ENCODE measurements around the gene RPS25.
"Not testable (repeated sequence)": the region's sequence is repeated elsewhere in the genome, so short reads cannot be mapped to it uniquely, and the experiment has no call there.

The RPS25 gene

DNA sequence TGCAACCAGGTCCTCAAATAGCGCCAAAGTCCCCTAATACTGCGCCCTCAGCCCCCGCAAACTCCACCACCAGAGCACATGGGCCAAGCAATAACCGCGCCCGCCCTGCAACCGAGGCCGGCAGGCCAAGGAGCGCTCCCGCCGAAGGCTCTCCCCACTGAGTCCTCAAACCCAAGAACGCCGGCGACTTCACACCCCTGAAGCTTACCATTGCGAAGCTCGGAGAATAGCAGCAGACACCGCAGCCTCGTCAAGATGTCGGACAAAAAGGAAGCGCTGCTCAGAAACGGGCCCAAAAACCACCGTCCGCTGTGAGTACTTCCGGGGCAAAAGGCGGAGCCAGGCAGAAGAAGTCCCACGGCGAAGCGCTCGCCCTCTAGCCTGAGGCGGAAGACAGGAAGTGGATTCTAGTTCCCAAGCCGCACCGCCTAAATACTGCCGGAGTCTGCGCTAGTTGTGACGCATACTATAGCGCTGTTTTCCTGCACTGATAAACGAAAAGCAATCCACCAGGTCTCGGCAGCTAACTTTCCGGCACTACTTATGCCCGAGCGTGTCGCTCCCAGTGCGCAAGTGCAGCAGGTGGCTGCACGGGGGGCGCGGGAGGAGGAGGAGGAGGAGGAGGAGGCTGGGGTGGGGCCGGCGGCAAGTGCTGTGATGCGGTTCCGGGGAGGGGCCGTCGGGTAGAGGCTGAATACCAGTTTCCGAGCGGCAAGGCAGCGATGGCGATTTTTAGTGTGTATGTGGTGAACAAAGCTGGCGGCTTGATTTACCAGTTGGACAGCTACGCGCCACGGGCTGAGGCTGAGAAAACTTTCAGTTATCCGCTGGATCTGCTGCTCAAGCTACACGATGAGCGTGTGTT, at the start of gene RPS25, which contains the start of gene TRAPPC4:
Gene RPS25, minus strand, starts transcription at position 270 of the 865 bp plus-strand sequence. Its CDS starts 59 bp downstream, at position 211.
Gene TRAPPC4, plus strand, starts transcription at position 693 of the 865 bp plus-strand sequence. Its CDS starts 30 bp downstream, at position 723.
- DNase-seq (ENCODE audit: low read depth in 2 of 2), result peak; percentile 96
- TF ChIP-seq, protein P1, sequence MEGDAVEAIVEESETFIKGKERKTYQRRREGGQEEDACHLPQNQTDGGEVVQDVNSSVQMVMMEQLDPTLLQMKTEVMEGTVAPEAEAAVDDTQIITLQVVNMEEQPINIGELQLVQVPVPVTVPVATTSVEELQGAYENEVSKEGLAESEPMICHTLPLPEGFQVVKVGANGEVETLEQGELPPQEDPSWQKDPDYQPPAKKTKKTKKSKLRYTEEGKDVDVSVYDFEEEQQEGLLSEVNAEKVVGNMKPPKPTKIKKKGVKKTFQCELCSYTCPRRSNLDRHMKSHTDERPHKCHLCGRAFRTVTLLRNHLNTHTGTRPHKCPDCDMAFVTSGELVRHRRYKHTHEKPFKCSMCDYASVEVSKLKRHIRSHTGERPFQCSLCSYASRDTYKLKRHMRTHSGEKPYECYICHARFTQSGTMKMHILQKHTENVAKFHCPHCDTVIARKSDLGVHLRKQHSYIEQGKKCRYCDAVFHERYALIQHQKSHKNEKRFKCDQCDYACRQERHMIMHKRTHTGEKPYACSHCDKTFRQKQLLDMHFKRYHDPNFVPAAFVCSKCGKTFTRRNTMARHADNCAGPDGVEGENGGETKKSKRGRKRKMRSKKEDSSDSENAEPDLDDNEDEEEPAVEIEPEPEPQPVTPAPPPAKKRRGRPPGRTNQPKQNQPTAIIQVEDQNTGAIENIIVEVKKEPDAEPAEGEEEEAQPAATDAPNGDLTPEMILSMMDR (IDR thresholded peaks at IDR 0.05; ENCODE audit: low read depth, low read length), result no peak
- H3K4me3 ChIP-seq (replicated peaks in 1 of 2; ENCODE audit: low read depth in 2 of 2, low read length in 2 of 2), result peak within 1 kb of the TSS; percentile 94 to 97

GRCh38 chr11:119067371-119068222, 49.5 kb upstream of the RPS25 start, which contains the start of gene VPS11:
Gene VPS11 (plus strand): TSS chr11:119067818. CDS start chr11:119067824, 6 bp downstream.
- TF ChIP-seq, protein P1 (IDR thresholded peaks at IDR 0.05; ENCODE audit: low read depth, low read length), result no peak
- peak; percentile 96 to 97 for DNase-seq (ENCODE audit: low read depth in 2 of 2)
- H3K4me3 ChIP-seq (replicated peaks in 1 of 2; ENCODE audit: low read depth in 2 of 2, low read length in 2 of 2), result peak within 1 kb of the TSS; percentile 81 to 99

- TF ChIP-seq, protein P1 (IDR thresholded peaks at IDR 0.05; ENCODE audit: low read depth, low read length), result peak; percentile 56
- DNase-seq (ENCODE audit: low read depth in 2 of 2), result peak; percentile 50 to 59
- H3K4me3 ChIP-seq (replicated peaks in 1 of 2; ENCODE audit: low read depth in 2 of 2, low read length in 2 of 2), result no peak overlapping the region
These were observed 47.2 kb upstream of the RPS25 start for GRCh38 chr11:119065369-119065768.

- TF ChIP-seq, protein P1 (IDR thresholded peaks at IDR 0.05; ENCODE audit: low read depth, low read length), result no peak
- no peak overlapping the region for H3K4me3 ChIP-seq (replicated peaks in 1 of 2; ENCODE audit: low read depth in 2 of 2, low read length in 2 of 2)
- peak; percentile 75 to 82 for DNase-seq (ENCODE audit: low read depth in 2 of 2)
These were observed 44.6 kb upstream of the RPS25 start for GRCh38 chr11:119062779-119063178.

DNA sequence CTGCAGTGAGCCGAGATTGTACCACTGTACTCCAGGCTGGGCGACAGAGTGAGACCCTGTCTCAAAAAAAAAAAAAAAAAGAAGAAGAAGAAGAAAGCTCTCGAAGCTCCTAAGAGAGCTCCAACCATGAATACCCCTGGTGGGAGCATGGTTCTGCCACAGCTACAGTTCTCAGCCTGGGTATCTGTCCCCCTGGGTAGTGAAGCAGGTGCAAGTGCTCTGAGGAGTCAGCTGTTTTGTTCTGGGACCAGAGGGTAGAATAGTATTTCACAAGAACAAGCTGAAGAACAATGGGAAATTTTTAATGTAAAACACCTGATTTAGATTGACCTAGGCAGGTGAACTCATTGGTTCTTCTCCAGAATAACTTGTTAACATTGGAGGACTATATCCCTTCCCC, 43.1 kb upstream of the RPS25 start:
- no peak overlapping the region for H3K4me3 ChIP-seq (replicated peaks in 1 of 2; ENCODE audit: low read depth in 2 of 2, low read length in 2 of 2)
- no peak for DNase-seq (ENCODE audit: low read depth in 2 of 2)
- TF ChIP-seq, protein P1 (IDR thresholded peaks at IDR 0.05; ENCODE audit: low read depth, low read length), result no peak

DNA sequence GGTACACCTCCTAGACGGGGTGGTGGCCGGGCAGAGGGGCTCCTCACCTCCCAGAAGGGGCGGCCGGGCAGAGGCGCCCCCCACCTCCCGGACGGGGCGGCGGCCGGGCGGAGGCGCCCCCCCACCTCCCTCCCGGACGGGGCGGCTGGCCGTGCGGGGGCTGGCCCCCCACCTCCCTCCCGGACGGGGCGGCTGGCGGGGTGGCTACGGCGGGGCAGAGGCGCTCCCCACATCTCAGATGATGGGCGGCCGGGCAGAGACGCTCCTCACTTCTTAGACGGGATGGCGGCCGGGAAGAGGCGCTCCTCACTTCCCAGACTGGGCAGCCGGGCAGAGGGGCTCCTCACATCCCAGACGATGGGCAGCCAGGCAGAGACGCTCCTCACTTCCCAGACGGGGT, 41.0 kb upstream of the RPS25 start:
- not testable (repeated sequence) for DNase-seq (ENCODE audit: low read depth in 2 of 2); H3K4me3 ChIP-seq (replicated peaks in 1 of 2; ENCODE audit: low read depth in 2 of 2, low read length in 2 of 2)
